B cell (primary cell): ENCODE data around the gene TMEM164. TPM values are rescaled to one million over a fixed set of nuclear protein-coding genes. Genes with fewer than 3 reads are reported as not detected.

ENCODE experiments used
- ATAC-seq: fragments of 200-7000 bp; cut with Tn5 transposase; one replicate; pipeline ENCODE4 v1.10.0; 2021; ENCODE audit warnings: low read depth, mild to moderate bottlenecking, moderate number of reproducible peaks, moderate library complexity
- CTCF ChIA-PET: fragments of 350-600 bp; sonication (Branson Sonifier 250); formaldehyde crosslinking; loops from one replicate; lab custom pipeline; 2021; ENCODE audit warnings: antibody characterized with exemption, inconsistent platforms; lab: Charles Lee
- POLR2A ChIA-PET: fragments of 350-600 bp; sonication (Branson Sonifier 250); formaldehyde crosslinking; loops from one replicate; lab custom pipeline; 2021; ENCODE audit warnings: antibody characterized with exemption; lab: Charles Lee
- DNase-seq: peaks from one replicate; pipeline ENCODE4 v3.0.0; 2013
- H2AFZ ChIP-seq: 2 replicates; pipeline ENCODE4 v1.6.1; 2012; ENCODE audit warnings: mild to moderate bottlenecking, low read depth, low read length; ENCODE audit not compliant: insufficient read depth, poor library complexity, severe bottlenecking
- H3K27ac ChIP-seq, 2 donors: 1 replicate in 1 of 2; 2 replicates in 1 of 2; pipeline ENCODE4 v1.5.1; 2012 to 2013; ENCODE audit warnings: low read length in 2 of 2, mild to moderate bottlenecking in 2 of 2, moderate library complexity in 1 of 2
- H3K27me3 ChIP-seq, 4 experiments: fragments of 200-600 bp in 1 of 4; sonication (generic) in 1 of 4; replicated peaks in 1 of 4; 1 replicate in 2 of 4; 2 replicates in 2 of 4; pipeline versions ENCODE4 v1.6.1 to v1.7.0; 2013 to 2016; ENCODE audit warnings: low read length in 3 of 4, mild to moderate bottlenecking in 2 of 4, mixed read lengths in 1 of 4, moderate library complexity in 1 of 4; ENCODE audit not compliant: insufficient read depth in 4 of 4, control insufficient read depth in 3 of 4; ENCODE audit errors: control extremely low read depth in 1 of 4
- H3K36me3 ChIP-seq, 2 experiments: replicated peaks in 1 of 2; 1 replicate in 1 of 2; 2 replicates in 1 of 2; pipeline versions ENCODE4 v1.6.1 to v1.7.1; 2013; ENCODE audit warnings: low read length in 1 of 2; ENCODE audit not compliant: insufficient read depth in 2 of 2, control insufficient read depth in 1 of 2; ENCODE audit errors: control extremely low read depth in 1 of 2, extremely low read depth in 1 of 2
- H3K4me1 ChIP-seq, 2 donors: fragments of 200-600 bp in 1 of 2; sonication (generic) in 1 of 2; 1 replicate in 1 of 2; 2 replicates in 1 of 2; pipeline versions ENCODE4 v1.5.1 to v1.6.1; 2013 to 2017; ENCODE audit warnings: low read length in 2 of 2; ENCODE audit not compliant: control insufficient read depth in 2 of 2, insufficient read depth in 2 of 2
- H3K4me2 ChIP-seq: replicated peaks from 2 replicates; pipeline ENCODE3; 2012; ENCODE audit warnings: mild to moderate bottlenecking, low read depth, low read length; ENCODE audit not compliant: poor library complexity, severe bottlenecking
- H3K4me3 ChIP-seq, 5 experiments: fragments of 200-600 bp in 1 of 5; sonication (generic) in 1 of 5; 1 replicate in 3 of 5; 2 replicates in 2 of 5; pipeline versions ENCODE4 v1.5.1 to v1.7.0; 2011 to 2016; ENCODE audit warnings: low read length in 4 of 5, mild to moderate bottlenecking in 4 of 5, low read depth in 2 of 5, control low read depth in 1 of 5, moderate library complexity in 1 of 5; ENCODE audit not compliant: insufficient read depth in 1 of 5; ENCODE audit errors: control extremely low read depth in 1 of 5, extremely low read depth in 1 of 5
- H3K79me2 ChIP-seq: fragments of 200-600 bp; sonication (generic); one replicate; pipeline ENCODE4 v1.6.0; 2016; ENCODE audit warnings: low read length; ENCODE audit not compliant: control insufficient read depth, insufficient read depth
- H3K9ac ChIP-seq: fragments of 200-600 bp; sonication (generic); 2 replicates; pipeline ENCODE4 v1.6.1; 2017; ENCODE audit warnings: mild to moderate bottlenecking, low read length, moderate library complexity
- H3K9me3 ChIP-seq, 3 donors: one replicate each; pipeline versions ENCODE4 v1.6.1 to v1.7.1; 2013; ENCODE audit warnings: low read length in 2 of 3; ENCODE audit not compliant: control insufficient read depth in 2 of 3, insufficient read depth in 1 of 3; ENCODE audit errors: control extremely low read depth in 1 of 3
- H4K20me1 ChIP-seq: 2 replicates; pipeline ENCODE4 v1.6.0; 2012; ENCODE audit warnings: mild to moderate bottlenecking, low read length; ENCODE audit not compliant: insufficient read depth, control insufficient read depth, poor library complexity, severe bottlenecking
- H3K27ac Mint-ChIP-seq: one replicate; pipeline ENCODE4 v1.8.0; 2021; ENCODE audit warnings: mixed read lengths
- H3K27me3 Mint-ChIP-seq: one replicate; pipeline ENCODE4 v1.8.0; 2021; ENCODE audit warnings: mixed read lengths
- H3K4me1 Mint-ChIP-seq: one replicate; pipeline ENCODE4 v1.8.0; 2021; ENCODE audit warnings: mixed read lengths
- H3K4me3 Mint-ChIP-seq: one replicate; pipeline ENCODE4 v1.8.0; 2021; ENCODE audit warnings: mixed read lengths
- H3K9me3 Mint-ChIP-seq: one replicate; pipeline ENCODE4 v1.8.0; 2022; ENCODE audit warnings: mixed read lengths; ENCODE audit not compliant: insufficient read depth
- EZH2 ChIP-seq: IDR thresholded peaks from 2 replicates; pipeline ENCODE4 v1.6.1; 2012; ENCODE audit warnings: borderline replicate concordance, low read depth, mild to moderate bottlenecking, moderate library complexity, low read length; ENCODE audit not compliant: insufficient read depth, poor library complexity, severe bottlenecking
- WGBS: methylation state at CpG from one replicate; pipeline ENCODE4 v1.1.5; 2013; ENCODE audit warnings: missing lambda C conversion rate; ENCODE audit not compliant: insufficient coverage; 5-methylcytosine and 5-hydroxymethylcytosine counted together
- intact Hi-C: fragments of 100-400 bp; cut with micrococcal nuclease; formaldehyde crosslinking; loops from one replicate; pipeline ENCODE4 v1.10.0; 2022
- polyA plus RNA-seq: library from polyadenylated mRNA; depleted of rRNA; stranded (reverse); fragments of >200 nt; gene quantifications from 2 replicates; pipeline ENCODE4 v1.2.3, GENCODE V29; 2012
- total RNA-seq, 2 donors: library from RNA; stranded (reverse); fragments of 120-200 nt in 1 of 2; gene quantifications; 1 replicate in 1 of 2; 2 replicates in 1 of 2; pipeline versions ENCODE4 v1.2.3 to v1.2.4, GENCODE V29; 2013 to 2022
- TF ChIP-seq, protein P1 (sequence below): fragments of 200-600 bp; IDR thresholded peaks from one replicate; pipeline ENCODE4 v1.8.0; 2022; ENCODE audit warnings: antibody characterized with exemption, mild to moderate bottlenecking

The TMEM164 gene
- total and polyA plus RNA-seq, 2 donors (not counting 1 experiment from before 2014, with no cell fraction given) = 9.4 to 26.6 TPM

DNA sequence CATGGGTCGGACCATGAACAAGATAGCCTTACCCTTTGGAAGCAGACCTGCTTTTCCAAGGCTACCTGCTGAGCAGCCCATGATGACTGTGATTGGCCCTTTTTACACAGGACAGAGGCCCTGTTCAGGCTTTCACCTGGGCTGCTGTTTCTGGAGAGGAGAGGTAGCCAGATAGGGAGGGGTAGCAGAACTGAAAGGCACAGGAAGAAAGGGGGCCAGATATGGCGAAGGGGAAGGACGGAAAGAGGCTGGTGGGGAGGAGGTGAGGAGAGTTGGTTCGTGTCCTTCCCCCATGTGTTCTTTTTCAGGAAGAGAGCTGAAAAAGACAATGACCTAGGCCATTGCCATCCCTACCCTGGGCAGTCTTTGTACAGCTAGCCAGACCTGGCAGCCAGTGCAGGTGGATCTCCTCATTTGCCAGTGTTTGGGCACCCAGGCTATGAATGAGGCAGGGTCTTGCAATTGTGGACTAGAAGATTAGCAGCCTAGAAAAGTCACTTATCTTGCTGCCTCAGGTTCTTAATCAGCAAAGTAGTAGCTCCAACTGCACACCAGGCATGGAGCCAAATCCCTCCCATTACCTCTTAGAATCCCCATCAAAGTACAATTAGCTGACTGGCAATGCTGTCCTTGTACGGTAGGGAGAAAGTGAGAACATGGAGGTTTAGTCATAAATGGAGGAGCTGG, 175.4 kb downstream of the TMEM164 start:
- no peaks in the 10 kb centered on the region for H3K27me3 ChIP-seq
- peaks cover 2% of the 10 kb centered on the region for H3K4me1 Mint-ChIP-seq
- H3K4me3 ChIP-seq = no peak overlapping the region
- no peaks in the 10 kb centered on the region for H4K20me1 ChIP-seq
- no peak overlapping the region for H3K4me2 ChIP-seq
- DNase-seq (no peak), ATAC-seq (no peak)
- no CpG with 5 or more reads among the region's 5 CpGs for WGBS
- H3K36me3 ChIP-seq = peaks cover 0 to 2% of the 10 kb centered on the region in 2 experiments
- TF ChIP-seq, protein P1, sequence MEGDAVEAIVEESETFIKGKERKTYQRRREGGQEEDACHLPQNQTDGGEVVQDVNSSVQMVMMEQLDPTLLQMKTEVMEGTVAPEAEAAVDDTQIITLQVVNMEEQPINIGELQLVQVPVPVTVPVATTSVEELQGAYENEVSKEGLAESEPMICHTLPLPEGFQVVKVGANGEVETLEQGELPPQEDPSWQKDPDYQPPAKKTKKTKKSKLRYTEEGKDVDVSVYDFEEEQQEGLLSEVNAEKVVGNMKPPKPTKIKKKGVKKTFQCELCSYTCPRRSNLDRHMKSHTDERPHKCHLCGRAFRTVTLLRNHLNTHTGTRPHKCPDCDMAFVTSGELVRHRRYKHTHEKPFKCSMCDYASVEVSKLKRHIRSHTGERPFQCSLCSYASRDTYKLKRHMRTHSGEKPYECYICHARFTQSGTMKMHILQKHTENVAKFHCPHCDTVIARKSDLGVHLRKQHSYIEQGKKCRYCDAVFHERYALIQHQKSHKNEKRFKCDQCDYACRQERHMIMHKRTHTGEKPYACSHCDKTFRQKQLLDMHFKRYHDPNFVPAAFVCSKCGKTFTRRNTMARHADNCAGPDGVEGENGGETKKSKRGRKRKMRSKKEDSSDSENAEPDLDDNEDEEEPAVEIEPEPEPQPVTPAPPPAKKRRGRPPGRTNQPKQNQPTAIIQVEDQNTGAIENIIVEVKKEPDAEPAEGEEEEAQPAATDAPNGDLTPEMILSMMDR = no peak
- no peak for TF ChIP-seq EZH2
- no peak overlapping the region for H2AFZ ChIP-seq
- no peaks in the 10 kb centered on the region for H3K27me3 Mint-ChIP-seq
- H3K79me2 ChIP-seq = peaks cover 3% of the 10 kb centered on the region
- H3K27ac Mint-ChIP-seq = no peak overlapping the region
- no peak overlapping the region for H3K9ac ChIP-seq
- no peaks in the 10 kb centered on the region for H3K9me3 Mint-ChIP-seq
- H3K27ac ChIP-seq = no peak overlapping the region
- H3K4me3 Mint-ChIP-seq = no peak overlapping the region
- H3K9me3 ChIP-seq = no peaks in the 10 kb centered on the region
- no peaks in the 10 kb centered on the region for H3K4me1 ChIP-seq
- intact Hi-C loops = no loop called here
- CTCF ChIA-PET = no interaction called here
- POLR2A ChIA-PET = no interaction called here

DNA sequence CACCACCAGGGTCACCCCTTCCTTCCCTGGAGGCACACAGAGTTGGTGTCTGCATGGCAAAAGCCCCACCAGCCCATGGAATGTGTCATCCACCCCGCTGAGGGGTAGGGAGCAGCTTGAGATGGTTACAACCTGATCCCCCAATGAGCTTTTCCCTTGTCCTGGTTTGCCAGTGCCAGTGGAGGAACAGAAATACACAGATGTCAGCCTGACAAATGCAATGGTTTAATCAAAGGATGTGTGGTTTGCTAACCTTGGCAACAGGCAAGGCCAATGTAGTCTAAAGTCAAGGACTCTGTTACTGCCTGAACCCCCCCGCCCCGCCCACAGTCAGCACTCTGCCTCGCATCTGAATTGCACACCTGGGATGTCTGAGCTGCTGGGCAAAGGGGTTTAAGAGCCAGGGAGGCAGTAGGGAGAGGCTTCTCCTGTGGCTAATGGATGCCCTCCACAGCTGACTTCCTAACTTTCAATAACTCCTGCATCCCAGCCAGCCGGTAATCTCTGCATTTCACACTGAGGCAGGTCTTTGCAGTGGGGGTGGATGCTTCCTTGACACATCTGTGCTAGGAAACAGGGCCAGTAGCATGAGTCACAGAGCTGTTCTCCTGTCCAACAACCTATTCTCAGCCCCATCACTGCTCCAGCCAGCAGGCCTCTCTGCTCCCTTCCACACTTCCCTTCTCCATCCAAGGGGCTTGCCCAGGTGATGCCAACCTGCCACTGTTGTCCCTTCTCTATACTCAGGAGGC, 177.4 kb downstream of the TMEM164 start:
- H3K4me1 Mint-ChIP-seq = no peaks in the 10 kb centered on the region
- Histone ChIP-seq H4K20me1 (no peaks in the 10 kb centered on the region), H3K9ac (no peak overlapping the region), H3K4me2 (no peak overlapping the region), H2AFZ (no peak overlapping the region), H3K36me3 (peaks cover 0 to 2% of the 10 kb centered on the region in 2 experiments), H3K27ac (no peak overlapping the region), H3K4me3 (no peak overlapping the region), H3K79me2 (no peaks in the 10 kb centered on the region), H3K9me3 (no peaks in the 10 kb centered on the region), H3K4me1 (no peaks in the 10 kb centered on the region), H3K27me3 (no peaks in the 10 kb centered on the region)
- ATAC-seq = no peak
- 92% methylated on average over 2 of the region's 5 CpGs for WGBS
- no peaks in the 10 kb centered on the region for H3K9me3 Mint-ChIP-seq
- no peak for TF ChIP-seq EZH2
- TF ChIP-seq, protein P1 = no peak
- intact Hi-C loops = no loop called here
- CTCF ChIA-PET = no interaction called here
- no peaks in the 10 kb centered on the region for H3K27me3 Mint-ChIP-seq
- POLR2A ChIA-PET = no interaction called here
- no peak for DNase-seq
- no peak overlapping the region for H3K4me3 Mint-ChIP-seq
- H3K27ac Mint-ChIP-seq = no peak overlapping the region
